H9 (cell line): ENCODE measurements around the gene IMPA2. TPM values are rescaled to one million over a fixed set of nuclear protein-coding genes. Genes with fewer than 3 reads are reported as not detected.

ENCODE experiments used
- DNase-seq: peaks from one replicate; pipeline ENCODE4 v3.0.0-alpha.2; 2017
- H2AFZ ChIP-seq: one replicate; pipeline ENCODE4 v1.6.1; 2013; ENCODE audit warnings: mild to moderate bottlenecking, low read length, control low read depth, moderate library complexity
- H2AK5ac ChIP-seq: 2 replicates; pipeline ENCODE4 v1.6.1; 2013; ENCODE audit warnings: low read length, control low read depth, mixed read lengths; ENCODE audit not compliant: insufficient read length
- H2BK120ac ChIP-seq: one replicate; pipeline ENCODE4 v1.6.1; 2013; ENCODE audit warnings: low read depth, mild to moderate bottlenecking, low read length, control low read depth, inconsistent platforms; ENCODE audit not compliant: poor library complexity, severe bottlenecking
- H2BK12ac ChIP-seq: 2 replicates; pipeline ENCODE4 v1.6.1; 2013; ENCODE audit warnings: low read length, control low read depth, mixed read lengths, low read depth; ENCODE audit not compliant: insufficient read length
- H2BK15ac ChIP-seq: 2 replicates; pipeline ENCODE4 v1.6.1; 2013; ENCODE audit warnings: low read depth, low read length, control low read depth
- H2BK20ac ChIP-seq: one replicate; pipeline ENCODE4 v1.6.1; 2013; ENCODE audit warnings: low read depth, mild to moderate bottlenecking, low read length, control low read depth, inconsistent platforms; ENCODE audit not compliant: poor library complexity, severe bottlenecking
- H2BK5ac ChIP-seq: 2 replicates; pipeline ENCODE4 v1.6.1; 2013; ENCODE audit warnings: low read length, control low read depth, mixed read lengths; ENCODE audit not compliant: insufficient read length
- H3K14ac ChIP-seq: 2 replicates; pipeline ENCODE4 v1.6.1; 2013; ENCODE audit warnings: low read length, control low read depth; ENCODE audit not compliant: insufficient read depth
- H3K18ac ChIP-seq: 2 replicates; pipeline ENCODE4 v1.6.1; 2013; ENCODE audit warnings: low read depth, mild to moderate bottlenecking, mixed read lengths, low read length, control low read depth; ENCODE audit not compliant: insufficient read length
- H3K23ac ChIP-seq: 2 replicates; pipeline ENCODE4 v1.6.1; 2013; ENCODE audit warnings: low read length, control low read depth, mixed read lengths, low read depth; ENCODE audit not compliant: insufficient read length
- H3K23me2 ChIP-seq: 2 replicates; pipeline ENCODE4 v1.6.1; 2013; ENCODE audit warnings: low read depth, mild to moderate bottlenecking, mixed read lengths, low read length, control low read depth; ENCODE audit not compliant: insufficient read length, poor library complexity, severe bottlenecking
- H3K27ac ChIP-seq: 2 replicates; pipeline ENCODE4 v1.5.1; 2013; ENCODE audit warnings: low read length, control low read depth, mixed read lengths, low read depth; ENCODE audit not compliant: insufficient read length
- H3K27me3 ChIP-seq: 2 replicates; pipeline ENCODE4 v1.6.1; 2013; ENCODE audit warnings: low read length, control low read depth, inconsistent platforms; ENCODE audit not compliant: insufficient read depth
- H3K4ac ChIP-seq: 2 replicates; pipeline ENCODE4 v1.6.1; 2013; ENCODE audit warnings: low read depth, mild to moderate bottlenecking, control low read depth, inconsistent platforms, low read length, moderate library complexity
- H3K4me1 ChIP-seq: 2 replicates; pipeline ENCODE4 v1.6.1; 2013; ENCODE audit warnings: low read length, control low read depth, inconsistent platforms; ENCODE audit not compliant: insufficient read depth
- H3K4me2 ChIP-seq: 2 replicates; pipeline ENCODE4 v1.6.1; 2013; ENCODE audit warnings: low read length, control low read depth, mixed read lengths; ENCODE audit not compliant: insufficient read length, insufficient read depth
- H3K56ac ChIP-seq: 2 replicates; pipeline ENCODE4 v1.6.1; 2013; ENCODE audit warnings: low read depth, mild to moderate bottlenecking, mixed read lengths, low read length, control low read depth; ENCODE audit not compliant: insufficient read length
- H3K79me1 ChIP-seq: 2 replicates; pipeline ENCODE4 v1.6.1; 2013; ENCODE audit warnings: low read depth, mild to moderate bottlenecking, moderate library complexity, low read length, control low read depth, inconsistent platforms; ENCODE audit not compliant: insufficient read depth, poor library complexity, severe bottlenecking
- H3K79me2 ChIP-seq: 2 replicates; pipeline ENCODE4 v1.6.1; 2013; ENCODE audit warnings: low read length, control low read depth, inconsistent platforms; ENCODE audit not compliant: insufficient read depth
- H3K9ac ChIP-seq: 2 replicates; pipeline ENCODE4 v1.6.1; 2013; ENCODE audit warnings: low read length, control low read depth, mixed read lengths; ENCODE audit not compliant: insufficient read length; ENCODE audit errors: extremely low read depth
- H3K9me3 ChIP-seq: one replicate; pipeline ENCODE4 v1.6.1; 2013; ENCODE audit warnings: low read depth, low read length, inconsistent platforms; ENCODE audit not compliant: control insufficient read depth
- H3T11ph ChIP-seq: one replicate; pipeline ENCODE4 v1.6.1; 2013; ENCODE audit warnings: mild to moderate bottlenecking, low read length, control low read depth, inconsistent platforms
- H4K20me1 ChIP-seq: one replicate; pipeline ENCODE4 v1.6.1; 2013; ENCODE audit not compliant: control insufficient read depth, insufficient read length, insufficient read depth
- H4K5ac ChIP-seq: 2 replicates; pipeline ENCODE4 v1.6.1; 2013; ENCODE audit warnings: low read depth, mild to moderate bottlenecking, mixed read lengths, low read length, control low read depth; ENCODE audit not compliant: insufficient read length
- H4K8ac ChIP-seq: replicated peaks from 2 replicates; pipeline ENCODE4 v1.6.1; 2013; ENCODE audit warnings: low read length, control low read depth, mixed read lengths, low read depth; ENCODE audit not compliant: insufficient read length
- H4K91ac ChIP-seq: 2 replicates; pipeline ENCODE4 v1.6.1; 2013; ENCODE audit warnings: low read depth, mild to moderate bottlenecking, moderate library complexity, mixed read lengths, low read length, control low read depth; ENCODE audit not compliant: insufficient read length
- H3K27ac Mint-ChIP-seq, 3 experiments: 2 replicates in 2 of 3; 3 replicates in 1 of 3; pipeline ENCODE4 v1.8.0; 2020 to 2021; ENCODE audit warnings: mixed read lengths in 3 of 3, mild to moderate bottlenecking in 1 of 3, moderate library complexity in 1 of 3
- H3K27me3 Mint-ChIP-seq: 2 replicates; pipeline ENCODE4 v1.8.0; 2021; ENCODE audit warnings: low read depth, mild to moderate bottlenecking, moderate library complexity, mixed read lengths
- H3K36me3 Mint-ChIP-seq, 3 experiments: 2 replicates in 2 of 3; 3 replicates in 1 of 3; pipeline ENCODE4 v1.8.0; 2020 to 2021; ENCODE audit warnings: low read depth in 3 of 3, mixed read lengths in 3 of 3; ENCODE audit not compliant: insufficient read depth in 1 of 3
- H3K4me1 Mint-ChIP-seq, 2 experiments: 2 replicates each; pipeline ENCODE4 v1.8.0; 2020; ENCODE audit warnings: mixed read lengths in 2 of 2
- H3K4me3 Mint-ChIP-seq, 2 experiments: 2 replicates in 1 of 2; 3 replicates in 1 of 2; pipeline ENCODE4 v1.8.0; 2020 to 2021; ENCODE audit warnings: mild to moderate bottlenecking in 2 of 2, mixed read lengths in 2 of 2, moderate library complexity in 1 of 2
- H3K9me3 Mint-ChIP-seq, 2 experiments: 2 replicates in 1 of 2; 3 replicates in 1 of 2; pipeline ENCODE4 v1.8.0; 2020; ENCODE audit warnings: mild to moderate bottlenecking in 2 of 2, mixed read lengths in 2 of 2, moderate library complexity in 1 of 2
- WGBS: extraction: QIAGEN DNeasy Blood & Tissue Kit; methylation state at CpG from one replicate; pipeline ENCODE4 v1.1.7; 2013; ENCODE audit warnings: missing lambda C conversion rate, low lambda C conversion rate, mixed read lengths; ENCODE audit not compliant: insufficient read length; ENCODE audit errors: extremely low coverage; 5-methylcytosine and 5-hydroxymethylcytosine counted together
- total RNA-seq: library from RNA; stranded (reverse); gene quantifications from 2 replicates; pipeline ENCODE4 v1.2.1, GENCODE V29; 2021
- TF ChIP-seq, protein P1 (sequence below): fragments of 200-600 bp; sonication (generic); conservative IDR thresholded peaks from 3 replicates; pipeline ENCODE4 v1.8.0; 2021; ENCODE audit warnings: antibody characterized with exemption, mild to moderate bottlenecking

Gene IMPA2
- total RNA-seq, 1 experiment from 2014 or later, result 73.8 TPM

DNA sequence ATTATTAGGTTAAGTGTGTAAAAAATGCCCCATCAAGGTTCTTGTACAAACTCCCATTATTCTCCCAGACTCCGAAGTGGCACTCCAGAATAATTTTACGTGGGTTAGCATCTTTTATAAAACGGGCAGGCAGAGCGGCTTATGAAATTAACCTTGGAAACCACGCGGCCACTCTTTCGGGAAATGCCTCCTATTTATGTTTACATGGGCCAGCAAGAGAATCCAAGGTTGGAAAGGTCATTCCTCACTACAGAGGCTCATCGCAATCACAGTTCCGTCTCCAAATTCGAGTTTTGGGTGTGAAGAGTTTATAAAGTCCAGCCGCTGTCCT is 1.2 kb upstream of the IMPA2 start:
- Histone ChIP-seq H3K18ac (peak overlapping the region; percentile 64), H3K27ac (peak overlapping the region; percentile 74), H3K23me2 (peaks cover 8% of the 10 kb centered on the region), H2BK20ac (no peak overlapping the region), H4K8ac (no peak overlapping the region), H3K9ac (peak overlapping the region; percentile 81), H3K4ac (no peak overlapping the region; the same call in 1 of the 2 replicates), H4K5ac (no peak overlapping the region), H2BK12ac (no peak overlapping the region), H3K79me1 (no peaks in the 10 kb centered on the region), H3T11ph (no peak overlapping the region), H4K91ac (no peak overlapping the region), H2BK5ac (no peak overlapping the region), H3K56ac (no peak overlapping the region), H3K9me3 (no peaks in the 10 kb centered on the region), H2AK5ac (no peak overlapping the region), H2AFZ (no peak overlapping the region), H3K27me3 (no peaks in the 10 kb centered on the region), H2BK120ac (no peak overlapping the region), H2BK15ac (no peak overlapping the region), H3K4me1 (peaks cover 11% of the 10 kb centered on the region), H3K14ac (peak overlapping the region; percentile 84; the same call in 1 of the 2 replicates), H3K4me2 (peak overlapping the region; percentile 71), H4K20me1 (no peaks in the 10 kb centered on the region), H3K23ac (no peak overlapping the region), H3K79me2 (peaks cover 2% of the 10 kb centered on the region; the same call in 1 of the 2 replicates)
- Mint-ChIP-seq H3K4me3 (peak overlapping the region; percentile 87 to 97), H3K27me3 (no peaks in the 10 kb centered on the region; the same call in 1 of the 2 replicates), H3K36me3 (peaks cover under 1 to 12% (median under 1%) of the 10 kb centered on the region in 3 experiments; a peak in 5 of 7 replicates), H3K9me3 (no peaks in the 10 kb centered on the region), H3K27ac (peak overlapping the region; percentile 98 to 99 (median 98)), H3K4me1 (peaks cover 27 to 42% of the 10 kb centered on the region in 2 experiments)
- DNase-seq, result no peak
- TF ChIP-seq, protein P1, sequence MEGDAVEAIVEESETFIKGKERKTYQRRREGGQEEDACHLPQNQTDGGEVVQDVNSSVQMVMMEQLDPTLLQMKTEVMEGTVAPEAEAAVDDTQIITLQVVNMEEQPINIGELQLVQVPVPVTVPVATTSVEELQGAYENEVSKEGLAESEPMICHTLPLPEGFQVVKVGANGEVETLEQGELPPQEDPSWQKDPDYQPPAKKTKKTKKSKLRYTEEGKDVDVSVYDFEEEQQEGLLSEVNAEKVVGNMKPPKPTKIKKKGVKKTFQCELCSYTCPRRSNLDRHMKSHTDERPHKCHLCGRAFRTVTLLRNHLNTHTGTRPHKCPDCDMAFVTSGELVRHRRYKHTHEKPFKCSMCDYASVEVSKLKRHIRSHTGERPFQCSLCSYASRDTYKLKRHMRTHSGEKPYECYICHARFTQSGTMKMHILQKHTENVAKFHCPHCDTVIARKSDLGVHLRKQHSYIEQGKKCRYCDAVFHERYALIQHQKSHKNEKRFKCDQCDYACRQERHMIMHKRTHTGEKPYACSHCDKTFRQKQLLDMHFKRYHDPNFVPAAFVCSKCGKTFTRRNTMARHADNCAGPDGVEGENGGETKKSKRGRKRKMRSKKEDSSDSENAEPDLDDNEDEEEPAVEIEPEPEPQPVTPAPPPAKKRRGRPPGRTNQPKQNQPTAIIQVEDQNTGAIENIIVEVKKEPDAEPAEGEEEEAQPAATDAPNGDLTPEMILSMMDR, result no peak
- WGBS, result no CpG with 5 or more reads among the region's 11 CpGs
